ENCODE measurements around the gene CTLA4.

The CTLA4 gene

GRCh38 chr2:203891474-203891873 is 23.9 kb downstream of the CTLA4 start:
- DNase-seq (ENCODE audit: low read depth) = no peak

- DNase-seq (ENCODE audit: low read depth) = no peak
These were observed 24.6 kb downstream of the CTLA4 start for GRCh38 chr2:203892207-203892606.

GRCh38 chr2:203893401-203893800 is 25.8 kb downstream of the CTLA4 start:
- no peak for DNase-seq (ENCODE audit: low read depth)

GRCh38 chr2:203893840-203894239 is 26.3 kb downstream of the CTLA4 start:
- DNase-seq (ENCODE audit: low read depth) = no peak

- no peak for DNase-seq (ENCODE audit: low read depth)
These were observed 26.7 kb downstream of the CTLA4 start for GRCh38 chr2:203894262-203894661.

- DNase-seq (ENCODE audit: low read depth) = no peak
These were observed 30.0 kb downstream of the CTLA4 start for GRCh38 chr2:203897544-203897943.

GRCh38 chr2:203898657-203899056 is 31.1 kb downstream of the CTLA4 start:
- no peak for DNase-seq (ENCODE audit: low read depth)

- DNase-seq (ENCODE audit: low read depth) = no peak
These were observed 32.7 kb downstream of the CTLA4 start for GRCh38 chr2:203900253-203900652.

GRCh38 chr2:203904022-203904421 is 36.5 kb downstream of the CTLA4 start:
- DNase-seq (ENCODE audit: low read depth) = no peak

- peak; percentile 35 for DNase-seq (ENCODE audit: low read depth)
These were observed 38.1 kb downstream of the CTLA4 start for GRCh38 chr2:203905656-203906055.

GRCh38 chr2:203908066-203908796 is 40.7 kb downstream of the CTLA4 start:
- no peak for DNase-seq (ENCODE audit: low read depth)

GRCh38 chr2:203908797-203909185 is 41.2 kb downstream of the CTLA4 start:
- DNase-seq (ENCODE audit: low read depth) = no peak

- peak; percentile 55 for DNase-seq (ENCODE audit: low read depth)
These were observed 41.8 kb downstream of the CTLA4 start for GRCh38 chr2:203909261-203909967.

GRCh38 chr2:203909974-203910373 is 42.4 kb downstream of the CTLA4 start:
- no peak for DNase-seq (ENCODE audit: low read depth)

GRCh38 chr2:203913947-203914346 is 46.4 kb downstream of the CTLA4 start:
- DNase-seq (ENCODE audit: low read depth) = no peak

GRCh38 chr2:203914546-203915182 is 47.1 kb downstream of the CTLA4 start:
- DNase-seq (ENCODE audit: low read depth) = no peak

GRCh38 chr2:203915256-203915655 is 47.7 kb downstream of the CTLA4 start:
- no peak for DNase-seq (ENCODE audit: low read depth)

- no peak for DNase-seq (ENCODE audit: low read depth)
These were observed 49.2 kb downstream of the CTLA4 start for GRCh38 chr2:203916756-203917155.

GRCh38 chr2:203918264-203918663 is 50.7 kb downstream of the CTLA4 start:
- DNase-seq (ENCODE audit: low read depth) = no peak

GRCh38 chr2:203918839-203919238 is 51.3 kb downstream of the CTLA4 start:
- no peak for DNase-seq (ENCODE audit: low read depth)
